GM21619 (cell line): ENCODE data around the gene TMEM128.
"Not testable (repeated sequence)": the region's sequence is repeated elsewhere in the genome, so short reads cannot be mapped to it uniquely, and the experiment has no call there.

Source experiments
- ATAC-seq: cut with Tn5 transposase; IDR thresholded peaks from one replicate; pipeline ENCODE4 v1.9.1; 2021; ENCODE audit not compliant: unreplicated experiment

The TMEM128 gene

DNA sequence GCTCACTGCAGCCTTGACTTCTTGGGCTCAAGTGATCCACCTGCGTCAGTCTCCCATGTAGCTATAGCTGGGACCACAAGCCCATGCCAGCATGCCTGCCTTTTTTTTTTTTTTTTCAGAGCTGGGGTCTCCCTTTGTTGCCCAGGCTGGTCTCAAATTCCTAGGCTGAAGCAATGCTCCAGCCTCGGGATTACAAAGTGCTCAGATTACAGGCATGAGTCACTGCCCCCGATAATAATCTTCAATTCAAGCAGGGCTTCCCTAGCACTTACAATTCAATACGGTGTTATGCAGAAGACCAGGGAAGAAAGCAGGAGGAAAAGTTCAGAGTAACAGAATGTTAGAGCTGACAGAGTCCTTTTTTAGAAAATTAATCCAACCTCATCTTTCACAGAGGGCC, 47.4 kb downstream of the TMEM128 start:
- ATAC-seq: no peak

DNA sequence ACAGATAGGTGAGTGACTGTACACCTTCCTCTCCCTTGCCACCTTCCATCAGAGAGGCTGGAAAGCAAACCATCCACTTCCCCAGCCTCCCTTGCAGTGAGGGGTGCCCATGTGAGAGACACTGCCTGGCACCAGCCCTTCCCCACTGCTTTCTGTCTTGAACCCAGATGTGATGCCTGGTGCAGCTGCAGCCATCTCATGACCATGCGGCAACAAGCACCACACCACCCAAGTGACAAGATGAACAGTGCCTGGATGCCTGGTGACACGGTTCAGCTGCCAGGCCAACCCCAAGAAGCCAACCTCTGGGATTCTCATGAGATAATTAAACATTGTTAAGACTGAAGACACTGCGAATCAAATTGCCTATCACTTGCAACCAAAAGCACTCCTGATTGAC, 52.7 kb downstream of the TMEM128 start:
- ATAC-seq: no peak

DNA sequence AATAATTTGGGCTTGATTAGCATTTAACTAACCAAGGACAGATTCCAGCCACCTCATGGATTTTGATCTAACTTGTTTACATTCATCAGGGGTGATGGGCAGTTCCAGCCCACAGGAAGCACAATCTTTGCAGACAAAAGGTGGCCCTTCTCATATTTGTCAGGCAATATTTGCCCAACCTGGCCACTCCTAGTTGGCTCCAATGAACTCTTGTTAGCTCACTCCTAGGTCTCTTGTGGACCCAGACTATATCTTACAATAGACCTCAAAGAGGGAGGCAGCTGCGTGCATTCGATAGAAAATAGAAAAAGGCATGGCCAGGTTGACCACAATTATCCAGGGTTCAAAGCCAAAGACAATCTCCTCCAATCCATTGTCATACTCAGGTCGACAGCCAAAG, 59.5 kb downstream of the TMEM128 start:
- ATAC-seq: not testable (repeated sequence)
